ENCODE measurements around the gene LGALS4.
"Not testable (repeated sequence)": the region's sequence is repeated elsewhere in the genome, so short reads cannot be mapped to it uniquely, and the experiment has no call there.

DNA sequence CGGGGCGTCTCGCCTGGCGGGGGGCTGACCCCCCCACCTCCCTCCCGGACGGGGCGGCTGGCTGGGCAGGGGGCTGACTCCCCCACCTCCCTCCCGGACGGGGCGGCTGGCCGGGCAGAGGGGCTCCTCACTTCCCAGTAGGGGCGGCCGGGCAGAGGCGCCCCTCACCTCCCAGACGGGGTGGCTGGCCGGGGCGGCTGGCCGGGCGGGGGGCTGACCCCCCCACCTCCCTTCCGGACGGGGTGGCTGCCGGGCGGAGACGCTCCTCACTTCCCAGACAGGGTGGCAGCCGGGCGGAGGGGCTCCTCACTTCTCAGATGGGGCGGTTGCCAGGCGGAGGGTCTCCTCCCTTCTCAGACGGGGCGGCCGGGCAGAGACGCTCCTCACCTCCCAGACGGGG, 15.0 kb downstream of the LGALS4 start:
- TF ChIP-seq, protein P1, sequence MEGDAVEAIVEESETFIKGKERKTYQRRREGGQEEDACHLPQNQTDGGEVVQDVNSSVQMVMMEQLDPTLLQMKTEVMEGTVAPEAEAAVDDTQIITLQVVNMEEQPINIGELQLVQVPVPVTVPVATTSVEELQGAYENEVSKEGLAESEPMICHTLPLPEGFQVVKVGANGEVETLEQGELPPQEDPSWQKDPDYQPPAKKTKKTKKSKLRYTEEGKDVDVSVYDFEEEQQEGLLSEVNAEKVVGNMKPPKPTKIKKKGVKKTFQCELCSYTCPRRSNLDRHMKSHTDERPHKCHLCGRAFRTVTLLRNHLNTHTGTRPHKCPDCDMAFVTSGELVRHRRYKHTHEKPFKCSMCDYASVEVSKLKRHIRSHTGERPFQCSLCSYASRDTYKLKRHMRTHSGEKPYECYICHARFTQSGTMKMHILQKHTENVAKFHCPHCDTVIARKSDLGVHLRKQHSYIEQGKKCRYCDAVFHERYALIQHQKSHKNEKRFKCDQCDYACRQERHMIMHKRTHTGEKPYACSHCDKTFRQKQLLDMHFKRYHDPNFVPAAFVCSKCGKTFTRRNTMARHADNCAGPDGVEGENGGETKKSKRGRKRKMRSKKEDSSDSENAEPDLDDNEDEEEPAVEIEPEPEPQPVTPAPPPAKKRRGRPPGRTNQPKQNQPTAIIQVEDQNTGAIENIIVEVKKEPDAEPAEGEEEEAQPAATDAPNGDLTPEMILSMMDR (IDR thresholded peaks at IDR 0.05): not testable (repeated sequence)
- TF ChIP-seq POLR2A, POLR2AphosphoS5 (IDR thresholded peaks at IDR 0.05): not testable (repeated sequence)
